ENCODE results near the gene ANO6. TPM values are rescaled to one million over a fixed set of nuclear protein-coding genes. Genes with fewer than 3 reads are reported as not detected.
"Not testable (repeated sequence)": the region's sequence is repeated elsewhere in the genome, so short reads cannot be mapped to it uniquely, and the experiment has no call there.

ANO6 gene
- total RNA-seq, 2 donors from 2014 or later = 114 to 139 TPM

- Histone ChIP-seq H3K4me3 (peak overlapping the region; percentile 23), H3K27me3 (replicated peaks; ENCODE audit: insufficient read depth) (no peaks in the 10 kb centered on the region), H3K9me3 (no peaks in the 10 kb centered on the region), H3K4me1 (ENCODE audit: control insufficient read depth in 1 of 2, low read depth in 2 of 2) (peaks cover 42 to 81% of the 10 kb centered on the region in 2 donors), H3K36me3 (no peaks in the 10 kb centered on the region), H3K27ac (peak overlapping the region; percentile 61 to 90)
- peak; percentile 33 for TF ChIP-seq CTCF (IDR thresholded peaks at IDR 0.05)
- DNase-seq (ENCODE audit: low spot score) (no peak), ATAC-seq (ENCODE audit: insufficient number of reproducible peaks, low FRiP score, low read depth) (peak; percentile 41)
Observed at GRCh38 chr12:45309836-45310626, 94.1 kb downstream of the ANO6 start.

GRCh38 chr12:45310627-45310968 lies 94.7 kb downstream of the ANO6 start:
- Histone ChIP-seq H3K36me3 (no peaks in the 10 kb centered on the region), H3K4me3 (no peak overlapping the region), H3K4me1 (ENCODE audit: control insufficient read depth in 1 of 2, low read depth in 2 of 2) (peaks cover 36 to 75% of the 10 kb centered on the region in 2 donors), H3K27me3 (replicated peaks; ENCODE audit: insufficient read depth) (no peaks in the 10 kb centered on the region), H3K27ac (peak overlapping the region; percentile 61 to 90), H3K9me3 (no peaks in the 10 kb centered on the region)
- no peak for TF ChIP-seq CTCF (IDR thresholded peaks at IDR 0.05)
- DNase-seq (ENCODE audit: low spot score) (no peak), ATAC-seq (ENCODE audit: insufficient number of reproducible peaks, low FRiP score, low read depth) (no peak)

- Histone ChIP-seq H3K27me3 (replicated peaks; ENCODE audit: insufficient read depth) (no peaks in the 10 kb centered on the region), H3K4me1 (ENCODE audit: control insufficient read depth in 1 of 2, low read depth in 2 of 2) (peaks cover 27 to 61% of the 10 kb centered on the region in 2 donors), H3K27ac (peak overlapping the region; percentile 7 to 90), H3K4me3 (no peak overlapping the region), H3K36me3 (peaks cover 3% of the 10 kb centered on the region), H3K9me3 (no peaks in the 10 kb centered on the region)
- no peak for TF ChIP-seq CTCF (IDR thresholded peaks at IDR 0.05)
- ATAC-seq (ENCODE audit: insufficient number of reproducible peaks, low FRiP score, low read depth) (no peak), DNase-seq (ENCODE audit: low spot score) (no peak)
Observed at GRCh38 chr12:45312012-45312411, 96.1 kb downstream of the ANO6 start.

- peaks cover 15 to 35% of the 10 kb centered on the region in 2 donors for H3K4me1 ChIP-seq (ENCODE audit: control insufficient read depth in 1 of 2, low read depth in 2 of 2)
- H3K27ac ChIP-seq = no peak overlapping the region
- H3K4me3 ChIP-seq = no peak overlapping the region
- H3K36me3 ChIP-seq = peaks cover 3% of the 10 kb centered on the region
- DNase-seq (ENCODE audit: low spot score) = no peak
- TF ChIP-seq CTCF (IDR thresholded peaks at IDR 0.05) = no peak
- no peaks in the 10 kb centered on the region for H3K27me3 ChIP-seq (replicated peaks; ENCODE audit: insufficient read depth)
- no peak for ATAC-seq (ENCODE audit: insufficient number of reproducible peaks, low FRiP score, low read depth)
- H3K9me3 ChIP-seq = no peaks in the 10 kb centered on the region
Observed at GRCh38 chr12:45314770-45315169, 98.9 kb downstream of the ANO6 start.

GRCh38 chr12:45315462-45315861 lies 99.6 kb downstream of the ANO6 start:
- Histone ChIP-seq H3K4me1 (ENCODE audit: control insufficient read depth in 1 of 2, low read depth in 2 of 2) (peaks cover 8 to 28% of the 10 kb centered on the region in 2 donors), H3K27ac (no peak overlapping the region), H3K27me3 (replicated peaks; ENCODE audit: insufficient read depth) (no peaks in the 10 kb centered on the region), H3K9me3 (no peaks in the 10 kb centered on the region), H3K4me3 (no peak overlapping the region), H3K36me3 (peaks cover 3% of the 10 kb centered on the region)
- ATAC-seq (ENCODE audit: insufficient number of reproducible peaks, low FRiP score, low read depth) = no peak
- DNase-seq (ENCODE audit: low spot score) = no peak
- no peak for TF ChIP-seq CTCF (IDR thresholded peaks at IDR 0.05)

GRCh38 chr12:45317261-45317660 lies 101.4 kb downstream of the ANO6 start:
- H3K27me3 ChIP-seq (replicated peaks; ENCODE audit: insufficient read depth); H3K4me1 ChIP-seq (ENCODE audit: control insufficient read depth in 1 of 2, low read depth in 2 of 2); DNase-seq (ENCODE audit: low spot score); H3K27ac ChIP-seq; H3K4me3 ChIP-seq; H3K9me3 ChIP-seq; ATAC-seq (ENCODE audit: insufficient number of reproducible peaks, low FRiP score, low read depth); H3K36me3 ChIP-seq: not testable (repeated sequence)
